GM18873 (cell line): ENCODE results near the gene ANKRD11.
"Not testable (repeated sequence)": the region's sequence is repeated elsewhere in the genome, so short reads cannot be mapped to it uniquely, and the experiment has no call there.

Experiments used
- ATAC-seq: cut with Tn5 transposase; IDR thresholded peaks from one replicate; pipeline ENCODE4 v1.9.1; 2021; ENCODE audit warnings: mild to moderate bottlenecking, moderate library complexity, moderate number of reproducible peaks; ENCODE audit not compliant: unreplicated experiment, low FRiP score

ANKRD11 gene

GRCh38 chr16:89278441-89279240 lies 211.7 kb downstream of the ANKRD11 start:
- ATAC-seq = no peak

- ATAC-seq = no peak
These were observed 212.6 kb downstream of the ANKRD11 start for GRCh38 chr16:89277641-89278341.

DNA sequence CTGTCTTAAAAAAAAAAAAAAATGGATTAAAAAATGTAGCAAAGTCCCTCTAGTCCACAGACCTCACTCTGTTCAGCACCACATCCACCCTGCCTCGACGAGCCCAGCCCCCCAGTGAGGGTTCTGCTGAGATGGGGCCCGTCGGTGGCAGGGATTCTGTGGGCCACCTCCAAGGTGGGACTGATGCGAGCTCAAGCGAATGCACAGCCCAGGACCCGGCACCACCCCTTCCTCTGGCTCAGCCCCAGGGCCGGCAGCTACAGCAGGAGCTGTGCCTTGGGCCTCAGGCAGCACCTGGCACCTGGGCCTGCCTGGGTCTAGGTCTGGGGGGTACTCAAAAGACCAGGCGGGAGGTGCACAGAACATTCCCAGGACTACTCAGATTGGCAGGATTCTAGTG lies 213.3 kb downstream of the ANKRD11 start:
- no peak for ATAC-seq

DNA sequence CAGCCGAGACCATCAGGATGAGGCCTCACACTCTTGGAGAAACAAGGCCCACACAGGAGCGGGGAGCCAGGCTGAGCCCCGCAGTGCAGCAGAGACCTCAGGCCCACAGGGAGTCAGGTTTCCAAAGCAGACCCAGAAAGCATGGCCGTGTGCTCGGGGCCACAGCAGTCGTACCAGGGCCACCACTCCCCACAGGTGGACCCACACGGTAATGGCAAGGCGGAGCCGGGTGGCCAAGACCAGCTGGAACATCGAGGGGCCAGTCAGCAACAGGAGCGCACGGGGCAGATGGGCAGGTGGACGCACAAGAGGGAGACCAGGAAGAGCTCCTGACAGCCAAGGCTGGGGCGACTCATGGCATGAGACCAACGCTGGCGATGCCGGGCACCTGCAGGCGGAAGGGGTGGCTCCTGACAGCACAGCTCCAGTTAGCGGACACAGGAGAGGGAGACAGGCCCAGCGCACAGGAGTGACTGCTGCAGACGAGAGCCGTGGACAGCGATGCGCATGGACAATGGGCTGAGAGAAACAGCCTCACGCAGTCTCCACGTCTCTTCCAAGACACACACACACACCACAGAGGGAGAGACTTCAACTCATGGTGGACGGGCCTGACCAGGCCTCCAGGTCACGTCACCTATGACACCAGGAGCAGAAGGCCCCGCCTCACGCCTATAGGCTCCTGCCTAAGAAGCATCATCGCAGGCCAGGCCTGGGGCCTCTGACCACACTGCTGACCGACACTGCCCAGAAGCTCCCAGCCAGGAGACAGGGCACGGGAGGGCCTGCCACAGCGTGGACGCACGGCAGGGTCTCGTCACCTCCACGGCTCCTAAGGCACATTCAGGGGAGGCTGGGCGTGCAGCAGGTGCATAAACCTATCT lies 214.3 kb downstream of the ANKRD11 start:
- ATAC-seq = no peak

DNA sequence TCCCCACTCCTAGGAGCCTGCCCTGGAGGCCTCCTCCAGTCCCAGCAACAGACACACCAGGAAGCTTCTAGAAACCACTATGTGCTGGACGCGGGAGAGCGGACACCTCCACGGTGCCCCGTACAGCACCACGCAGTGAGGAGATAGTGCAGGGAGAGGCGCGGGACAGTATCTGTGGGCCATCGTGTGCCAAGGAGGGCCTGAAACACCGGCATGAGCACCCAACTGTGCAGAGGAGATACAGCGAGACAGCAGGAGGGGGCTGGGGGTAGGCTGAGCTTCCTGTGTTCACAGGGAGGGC lies 215.1 kb downstream of the ANKRD11 start:
- ATAC-seq = no peak

GRCh38 chr16:89274561-89275283 lies 215.6 kb downstream of the ANKRD11 start:
- no peak for ATAC-seq

- ATAC-seq = no peak
These were observed 216.5 kb downstream of the ANKRD11 start for GRCh38 chr16:89273741-89274472.

DNA sequence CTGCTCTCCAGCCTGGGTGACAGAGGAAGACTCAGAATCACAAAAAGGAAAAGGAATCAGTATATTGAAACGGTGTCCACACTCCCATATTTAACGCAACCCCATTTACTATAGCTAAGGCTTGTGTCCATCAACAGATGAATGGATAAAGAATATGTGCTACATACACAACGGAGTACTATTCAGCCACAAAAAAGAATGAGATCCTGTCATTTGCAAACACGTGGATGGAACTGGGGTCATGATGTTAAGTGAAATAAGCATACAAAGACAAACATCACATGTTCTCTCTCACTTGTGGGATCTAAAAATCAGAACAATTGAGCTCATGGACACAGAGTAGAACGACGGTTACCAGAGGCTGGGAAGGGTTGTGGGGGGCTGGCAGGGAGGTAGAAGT lies 217.7 kb downstream of the ANKRD11 start:
- ATAC-seq = no peak

- no peak for ATAC-seq
These were observed 219.6 kb downstream of the ANKRD11 start for GRCh38 chr16:89270666-89271345.

DNA sequence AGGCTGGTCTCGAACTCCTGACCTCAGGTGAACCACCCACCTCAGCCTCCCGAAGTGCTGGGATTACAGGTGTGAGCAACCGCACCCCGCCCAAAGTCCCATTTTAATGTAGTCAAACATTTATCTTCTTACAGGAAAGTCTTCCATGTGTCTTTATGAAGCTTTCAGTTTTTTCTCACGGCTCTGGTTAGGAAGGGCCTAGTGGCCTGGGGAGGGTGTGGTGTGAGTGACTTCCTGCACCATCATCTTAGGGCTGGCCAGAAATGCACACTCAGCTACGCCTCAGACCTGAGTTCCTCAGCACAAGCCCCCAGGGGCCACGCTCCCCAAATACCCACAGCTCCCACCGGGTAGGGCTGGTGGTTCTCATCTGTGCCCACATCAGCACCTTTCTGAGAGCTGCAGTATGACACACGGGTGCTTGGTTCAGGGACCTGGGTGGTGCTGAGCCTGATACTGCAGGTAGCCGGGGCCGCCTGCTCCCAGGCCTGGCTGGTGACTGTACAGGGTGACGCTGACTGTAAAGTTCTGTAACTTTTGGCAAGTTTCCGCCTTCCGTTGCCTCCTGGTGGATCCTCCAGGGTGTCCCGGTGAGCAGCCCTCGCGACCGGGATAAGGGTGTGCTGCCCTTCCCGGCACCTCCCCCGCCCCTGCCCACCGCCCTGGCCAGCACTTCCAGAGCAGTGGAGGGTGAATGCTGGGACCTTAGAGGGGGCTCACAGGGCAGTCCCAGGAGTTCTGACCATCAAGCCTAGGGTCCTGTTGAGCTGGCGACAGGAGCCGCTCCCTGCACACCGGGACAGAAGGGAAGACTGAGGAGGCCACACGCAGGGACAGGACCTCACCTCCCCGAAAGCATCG lies 220.3 kb downstream of the ANKRD11 start:
- no peak for ATAC-seq

DNA sequence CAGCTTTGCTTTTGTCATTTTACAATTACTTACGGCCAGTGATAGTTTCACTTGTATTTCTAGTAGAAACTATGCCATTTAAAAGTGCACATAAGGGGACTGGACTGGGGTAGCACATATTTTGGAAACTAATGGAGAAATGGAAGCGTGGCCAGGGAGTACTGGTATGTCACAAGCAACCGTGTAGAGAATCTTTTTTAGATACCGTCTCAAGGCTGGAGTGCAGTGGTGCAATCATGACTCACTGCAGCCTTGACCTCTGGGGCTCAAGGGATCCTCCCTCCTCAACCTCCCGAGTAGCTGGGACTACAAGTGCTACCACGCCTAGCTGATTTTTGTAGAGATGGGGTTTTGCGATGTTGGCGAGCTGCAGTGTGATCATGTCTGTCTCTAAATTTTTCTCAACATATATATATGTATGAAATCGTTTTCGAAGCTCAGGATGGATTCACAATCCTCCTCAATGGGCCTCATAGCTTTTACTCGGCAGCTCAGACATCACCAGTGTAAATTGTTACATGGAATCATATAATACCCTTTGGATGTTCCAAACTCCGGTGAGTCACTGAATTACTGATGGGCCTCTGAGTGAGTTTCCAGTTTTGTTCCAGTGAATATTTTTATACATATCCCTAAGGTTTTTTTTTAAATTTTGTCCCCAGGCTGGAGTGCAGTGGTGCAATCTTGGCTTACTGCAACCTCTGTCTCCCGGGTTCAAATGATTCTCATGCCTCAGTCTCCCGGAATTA lies 221.2 kb downstream of the ANKRD11 start:
- ATAC-seq = no peak

- ATAC-seq = no peak
These were observed 221.8 kb downstream of the ANKRD11 start for GRCh38 chr16:89268585-89268984.

GRCh38 chr16:89267746-89268145 lies 222.6 kb downstream of the ANKRD11 start:
- ATAC-seq = not testable (repeated sequence)

GRCh38 chr16:89266521-89267134 lies 223.7 kb downstream of the ANKRD11 start:
- no peak for ATAC-seq

- no peak for ATAC-seq
These were observed 224.7 kb downstream of the ANKRD11 start for GRCh38 chr16:89265647-89266046.

GRCh38 chr16:89264800-89265550 lies 225.4 kb downstream of the ANKRD11 start:
- ATAC-seq = no peak
